ENCODE measurements around the gene PEX3. TPM values are rescaled to one million over a fixed set of nuclear protein-coding genes. Genes with fewer than 3 reads are reported as not detected.

PEX3 gene
- polyA plus RNA-seq, 3 donors, result 3.2 to 6.9 (median 5.2) TPM

- H3K4me1 ChIP-seq (ENCODE audit: control insufficient read depth in 1 of 2, insufficient read depth in 2 of 2, low read length in 2 of 2), result no peaks in the 10 kb centered on the region
- Mint-ChIP-seq H3K27me3 (ENCODE audit: low read depth in 3 of 3) (peaks cover 0 to 1% (median 0%) of the 10 kb centered on the region in 3 donors), H3K27ac (no peak overlapping the region), H3K4me1 (no peaks in the 10 kb centered on the region), H3K9me3 (no peaks in the 10 kb centered on the region), H3K4me3 (no peak overlapping the region), H3K36me3 (no peaks in the 10 kb centered on the region)
- H3K27ac ChIP-seq (ENCODE audit: low read depth in 1 of 2, low read length in 2 of 2), result no peak overlapping the region
- TF ChIP-seq CTCF (IDR thresholded peaks at IDR 0.05), result no peak
- H2AFZ ChIP-seq (ENCODE audit: insufficient read depth, low read depth, low read length, poor library complexity, severe bottlenecking), result no peak overlapping the region
- DNase-seq, result no peak
- no peaks in the 10 kb centered on the region for H3K36me3 ChIP-seq (replicated peaks in 1 of 2; ENCODE audit: control insufficient read depth in 1 of 2, insufficient read depth in 2 of 2, low read length in 2 of 2)
- no peak overlapping the region for H3K4me3 ChIP-seq (replicated peaks in 1 of 3; ENCODE audit: low read depth in 2 of 3, low read length in 3 of 3)
- intact Hi-C loops (cut with micrococcal nuclease), result no loop called here
- WGBS (ENCODE audit: insufficient coverage), result 97% methylated on average over 6 of the region's 6 CpGs
- no peaks in the 10 kb centered on the region for H3K79me2 ChIP-seq (ENCODE audit: insufficient read depth, low read length)
- no peak overlapping the region for H3K4me2 ChIP-seq (replicated peaks; ENCODE audit: extremely low read depth, low read length, poor library complexity, severe bottlenecking)
- H4K20me1 ChIP-seq (ENCODE audit: insufficient read depth, low read length), result no peaks in the 10 kb centered on the region
- no peaks in the 10 kb centered on the region for H3K9me3 ChIP-seq (replicated peaks in 1 of 2; ENCODE audit: control insufficient read depth in 1 of 2, insufficient read depth in 1 of 2, low read length in 2 of 2)
- H3K9ac ChIP-seq (ENCODE audit: insufficient read depth, low read length, poor library complexity, severe bottlenecking), result no peak overlapping the region
- no peaks in the 10 kb centered on the region for H3K27me3 ChIP-seq (ENCODE audit: control insufficient read depth in 2 of 2, insufficient read depth in 2 of 2, low read length in 2 of 2)
These were observed 31.1 kb upstream of the PEX3 start for GRCh38 chr6:143419526-143419925.

- H3K27ac ChIP-seq (ENCODE audit: low read depth in 1 of 2, low read length in 2 of 2), result no peak overlapping the region
- H3K36me3 ChIP-seq (replicated peaks in 1 of 2; ENCODE audit: control insufficient read depth in 1 of 2, insufficient read depth in 2 of 2, low read length in 2 of 2), result no peaks in the 10 kb centered on the region
- H3K4me1 Mint-ChIP-seq, result no peaks in the 10 kb centered on the region
- H3K4me2 ChIP-seq (replicated peaks; ENCODE audit: extremely low read depth, low read length, poor library complexity, severe bottlenecking), result no peak overlapping the region
- H3K4me3 ChIP-seq (replicated peaks in 1 of 3; ENCODE audit: low read depth in 2 of 3, low read length in 3 of 3), result no peak overlapping the region
- H3K27ac Mint-ChIP-seq, result no peak overlapping the region
- no peaks in the 10 kb centered on the region for H3K9me3 ChIP-seq (replicated peaks in 1 of 2; ENCODE audit: control insufficient read depth in 1 of 2, insufficient read depth in 1 of 2, low read length in 2 of 2)
- peaks cover 0 to 1% (median 0%) of the 10 kb centered on the region in 3 donors for H3K27me3 Mint-ChIP-seq (ENCODE audit: low read depth in 3 of 3)
- H3K36me3 Mint-ChIP-seq, result peaks cover 1 to 3% of the 10 kb centered on the region in 2 donors
- H3K4me1 ChIP-seq (ENCODE audit: control insufficient read depth in 1 of 2, insufficient read depth in 2 of 2, low read length in 2 of 2), result no peaks in the 10 kb centered on the region
- no CpG with 5 or more reads among the region's 2 CpGs for WGBS (ENCODE audit: insufficient coverage)
- no peak overlapping the region for H3K9ac ChIP-seq (ENCODE audit: insufficient read depth, low read length, poor library complexity, severe bottlenecking)
- no peak overlapping the region for H3K4me3 Mint-ChIP-seq
- no peak overlapping the region for H2AFZ ChIP-seq (ENCODE audit: insufficient read depth, low read depth, low read length, poor library complexity, severe bottlenecking)
- no peaks in the 10 kb centered on the region for H3K79me2 ChIP-seq (ENCODE audit: insufficient read depth, low read length)
- TF ChIP-seq CTCF (IDR thresholded peaks at IDR 0.05), result no peak
- H3K9me3 Mint-ChIP-seq, result no peaks in the 10 kb centered on the region
- intact Hi-C loops (cut with micrococcal nuclease), result loop anchor here (5.0 to 10.0 kb wide), 3 partner anchors 734 to 951 kb away; no protein-coding TSS in a partner anchor
- H4K20me1 ChIP-seq (ENCODE audit: insufficient read depth, low read length), result no peaks in the 10 kb centered on the region
- no peak for DNase-seq
- no peaks in the 10 kb centered on the region for H3K27me3 ChIP-seq (ENCODE audit: control insufficient read depth in 2 of 2, insufficient read depth in 2 of 2, low read length in 2 of 2)
These were observed 24.6 kb upstream of the PEX3 start for GRCh38 chr6:143426026-143426425.

Measured in CD14-positive monocyte (primary cell).